Right lobe of liver (tissue), 6 donors: Measurements from ENCODE around the gene DIAPH1. TPM values are rescaled to one million over a fixed set of nuclear protein-coding genes. Genes with fewer than 3 reads are reported as not detected.

Source experiments
- ATAC-seq, 4 donors: fragments of 200-7000 bp; cut with Tn5 transposase; one replicate each; pipeline ENCODE4 v1.9.1; 2020; ENCODE audit warnings: mild to moderate bottlenecking in 4 of 4, moderate library complexity in 4 of 4
- DNase-seq, 3 donors: peaks; one replicate each; pipeline ENCODE4 v3.0.0-alpha.2; 2020
- H3K27ac ChIP-seq, 3 donors: fragments of 200-600 bp; one replicate each; pipeline ENCODE4 v1.8.0; 2022
- H3K27me3 ChIP-seq, 2 donors: fragments of 200-600 bp; one replicate each; pipeline ENCODE4 v1.8.0; 2022
- H3K36me3 ChIP-seq, 4 donors: fragments of 200-600 bp; sonication (generic) in 1 of 4; one replicate each; pipeline versions ENCODE4 v1.5.1 to v1.8.0; 2017 to 2022; ENCODE audit warnings: control low read depth in 1 of 4
- H3K4me1 ChIP-seq, 4 donors: fragments of 200-600 bp; sonication (generic) in 1 of 4; one replicate each; pipeline versions ENCODE4 v1.5.1 to v1.8.0; 2017 to 2022; ENCODE audit warnings: control low read depth in 1 of 4
- H3K4me3 ChIP-seq, 3 donors: fragments of 200-600 bp; one replicate each; pipeline ENCODE4 v1.8.0; 2022
- H3K9me3 ChIP-seq, 4 donors: fragments of 200-600 bp; sonication (generic) in 1 of 4; one replicate each; pipeline versions ENCODE4 v1.5.1 to v1.8.0; 2017 to 2022; ENCODE audit warnings: control low read depth in 1 of 4
- POLR2A ChIP-seq: fragments of 450-650 bp; IDR thresholded peaks from one replicate; pipeline ENCODE4 v1.6.1; 2017; ENCODE audit warnings: antibody characterized with exemption, mild to moderate bottlenecking
- WGBS: methylation state at CpG from one replicate; pipeline ENCODE4 v1.1.6; 2018; ENCODE audit warnings: low coverage, low lambda C conversion rate; ENCODE audit not compliant: insufficient coverage; ENCODE audit errors: missing lambda C conversion rate; 5-methylcytosine and 5-hydroxymethylcytosine counted together
- intact Hi-C, 2 donors: fragments of 100-400 bp; cut with DNase I; formaldehyde crosslinking; loops; one replicate each; pipeline versions ENCODE4 v1.11.2 to v1.14.1; 2022
- total RNA-seq, 6 experiments: library from RNA; depleted of rRNA in 2 of 6; stranded (reverse); fragments of >200 nt in 2 of 6; fragmentation: NEBNext Ultra II Directional in 3 of 6; extraction: Animal tissue kit (Norgen Biotek cat#: 25700) in 3 of 6; gene quantifications; one replicate each; pipeline versions ENCODE4 v1.1.0 to v1.2.4, GENCODE V29; 2016 to 2023
- TF ChIP-seq, protein P1 (sequence below), 4 donors: fragments of 200-600 bp in 3 of 4; fragments of 450-650 bp in 1 of 4; IDR thresholded peaks; one replicate each; pipeline versions ENCODE4 v1.5.1 to v1.8.0; 2016 to 2022; ENCODE audit warnings: antibody characterized with exemption in 4 of 4, mild to moderate bottlenecking in 2 of 4
- donor health status: DM: no; HTN: yes; CAD: no.
- donor health status: DM: no; HTN: no; CAD: no.
- donor health status: DM: no; HTN: no; CAD: no.
- donor health status: DM: no; HTN: yes; CAD: no.
- donor health status: DM: no; HTN: yes; CAD: no.

The DIAPH1 gene
- total RNA-seq, 6 experiments from 2014 or later, result 93.7 to 114 (median 107) TPM

DNA sequence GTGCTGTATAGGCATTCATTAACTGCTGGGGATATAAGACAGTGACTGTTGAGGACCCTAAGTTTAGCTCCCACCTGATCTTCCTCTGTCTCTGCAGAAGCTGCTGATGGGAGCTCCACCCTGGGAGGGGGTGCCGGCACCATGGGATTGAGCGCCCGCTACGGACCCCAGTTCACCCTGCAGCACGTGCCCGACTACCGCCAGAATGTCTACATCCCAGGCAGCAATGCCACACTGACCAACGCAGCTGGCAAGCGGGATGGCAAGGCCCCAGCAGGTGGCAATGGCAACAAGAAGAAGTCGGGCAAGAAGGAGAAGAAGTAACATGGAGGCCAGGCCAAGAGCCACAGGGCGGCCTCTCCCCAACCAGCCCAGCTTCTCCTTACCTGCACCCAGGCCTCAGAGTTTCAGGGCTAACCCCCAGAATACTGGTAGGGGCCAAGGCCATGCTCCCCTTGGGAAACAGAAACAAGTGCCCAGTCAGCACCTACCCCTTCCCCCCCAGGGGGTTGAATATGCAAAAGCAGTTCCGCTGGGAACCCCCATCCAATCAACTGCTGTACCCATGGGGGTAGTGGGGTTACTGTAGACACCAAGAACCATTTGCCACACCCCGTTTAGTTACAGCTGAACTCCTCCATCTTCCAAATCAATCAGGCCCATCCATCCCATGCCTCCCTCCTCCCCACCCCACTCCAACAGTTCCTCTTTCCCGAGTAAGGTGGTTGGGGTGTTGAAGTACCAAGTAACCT, 107.8 kb downstream of the DIAPH1 start:
- intact Hi-C loops, result no loop called here
- Histone ChIP-seq H3K36me3 (peaks cover 0 to 3% (median 0%) of the 10 kb centered on the region in 4 donors), H3K27ac (no peak overlapping the region), H3K27me3 (no peaks in the 10 kb centered on the region), H3K4me3 (no peak overlapping the region), H3K4me1 (peaks cover 0 to 11% (median 0%) of the 10 kb centered on the region in 4 donors), H3K9me3 (no peaks in the 10 kb centered on the region)
- ATAC-seq, result no peak
- TF ChIP-seq POLR2A, result no peak
- TF ChIP-seq, protein P1, sequence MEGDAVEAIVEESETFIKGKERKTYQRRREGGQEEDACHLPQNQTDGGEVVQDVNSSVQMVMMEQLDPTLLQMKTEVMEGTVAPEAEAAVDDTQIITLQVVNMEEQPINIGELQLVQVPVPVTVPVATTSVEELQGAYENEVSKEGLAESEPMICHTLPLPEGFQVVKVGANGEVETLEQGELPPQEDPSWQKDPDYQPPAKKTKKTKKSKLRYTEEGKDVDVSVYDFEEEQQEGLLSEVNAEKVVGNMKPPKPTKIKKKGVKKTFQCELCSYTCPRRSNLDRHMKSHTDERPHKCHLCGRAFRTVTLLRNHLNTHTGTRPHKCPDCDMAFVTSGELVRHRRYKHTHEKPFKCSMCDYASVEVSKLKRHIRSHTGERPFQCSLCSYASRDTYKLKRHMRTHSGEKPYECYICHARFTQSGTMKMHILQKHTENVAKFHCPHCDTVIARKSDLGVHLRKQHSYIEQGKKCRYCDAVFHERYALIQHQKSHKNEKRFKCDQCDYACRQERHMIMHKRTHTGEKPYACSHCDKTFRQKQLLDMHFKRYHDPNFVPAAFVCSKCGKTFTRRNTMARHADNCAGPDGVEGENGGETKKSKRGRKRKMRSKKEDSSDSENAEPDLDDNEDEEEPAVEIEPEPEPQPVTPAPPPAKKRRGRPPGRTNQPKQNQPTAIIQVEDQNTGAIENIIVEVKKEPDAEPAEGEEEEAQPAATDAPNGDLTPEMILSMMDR (IDR thresholded peaks at IDR 0.05), result no peak
- DNase-seq, result no peak
- WGBS, result 95% methylated on average over 9 of the region's 14 CpGs

DNA sequence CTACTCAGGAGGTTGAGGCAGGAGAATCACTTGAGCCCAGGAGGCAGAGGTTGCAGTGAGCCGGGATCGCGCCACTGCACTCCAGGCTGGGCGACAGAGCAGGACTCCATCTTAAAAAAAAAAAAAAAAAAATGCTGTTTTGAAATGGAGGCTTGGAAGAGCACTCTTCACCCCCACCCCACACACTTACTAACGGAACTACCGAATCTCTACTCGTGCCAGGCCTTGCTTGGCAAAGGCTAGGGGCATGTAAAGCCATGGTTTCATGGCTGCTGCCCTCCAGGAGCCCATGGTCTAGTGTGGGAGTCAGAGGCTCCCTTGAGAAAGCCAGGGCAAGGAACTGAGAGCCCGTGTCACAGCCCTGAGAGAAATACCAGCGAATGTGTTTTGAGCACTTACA, 108.6 kb downstream of the DIAPH1 start:
- no peak for DNase-seq
- no peaks in the 10 kb centered on the region for H3K27me3 ChIP-seq
- intact Hi-C loops, result no loop called here
- ATAC-seq, result no peak
- WGBS, result 76% methylated on average over 5 of the region's 9 CpGs
- no peak overlapping the region for H3K27ac ChIP-seq
- TF ChIP-seq, protein P1 (IDR thresholded peaks at IDR 0.05), result no peak
- TF ChIP-seq POLR2A, result no peak
- no peaks in the 10 kb centered on the region for H3K36me3 ChIP-seq
- H3K4me1 ChIP-seq, result peaks cover 0 to 11% (median 0%) of the 10 kb centered on the region in 4 donors
- H3K4me3 ChIP-seq, result no peak overlapping the region
- no peaks in the 10 kb centered on the region for H3K9me3 ChIP-seq

DNA sequence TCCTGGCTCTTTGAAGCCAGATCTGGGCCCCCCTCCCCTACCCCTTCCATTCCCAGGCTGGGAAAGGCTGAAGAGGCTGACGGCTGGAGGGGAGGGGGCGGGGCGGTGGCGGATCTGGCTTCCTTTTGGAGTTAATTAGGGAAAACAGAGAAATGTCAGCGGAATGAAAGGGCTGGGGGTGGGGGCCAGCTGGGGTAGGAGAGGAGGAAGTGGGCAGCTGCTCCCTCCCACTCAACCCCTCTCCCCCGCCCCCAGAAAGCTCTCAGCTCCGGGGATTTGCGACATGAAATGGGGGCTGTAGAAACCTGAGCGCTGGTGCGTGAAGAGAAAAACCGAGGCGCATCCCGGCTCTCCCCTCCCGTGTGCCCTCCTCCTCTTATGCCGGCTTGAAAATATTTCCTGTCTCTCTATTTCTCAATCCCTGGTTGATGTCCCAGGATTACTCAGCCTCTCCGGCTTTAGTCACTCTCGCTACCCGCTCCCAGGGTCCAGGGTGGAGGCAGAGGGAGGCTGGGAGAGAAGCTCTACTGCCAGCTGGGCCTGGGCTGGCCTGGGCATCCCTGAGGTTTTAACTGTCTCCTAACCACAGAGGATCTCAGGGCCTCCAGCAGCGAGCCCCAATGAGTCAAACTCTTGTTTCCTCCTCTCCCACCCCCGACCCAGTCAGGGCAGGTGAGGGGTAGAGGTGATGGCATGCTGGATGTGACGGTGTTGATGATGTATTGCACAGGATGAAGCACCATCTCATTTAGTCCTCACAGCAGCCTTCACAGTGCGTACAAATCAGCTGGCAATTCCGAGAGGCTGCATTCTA, 109.8 kb downstream of the DIAPH1 start:
- ATAC-seq (peak in 1 of 4 donors; percentile 29), DNase-seq (no peak)
- peak overlapping the region; percentile 10 to 68 (median 47) for H3K27ac ChIP-seq

DNA sequence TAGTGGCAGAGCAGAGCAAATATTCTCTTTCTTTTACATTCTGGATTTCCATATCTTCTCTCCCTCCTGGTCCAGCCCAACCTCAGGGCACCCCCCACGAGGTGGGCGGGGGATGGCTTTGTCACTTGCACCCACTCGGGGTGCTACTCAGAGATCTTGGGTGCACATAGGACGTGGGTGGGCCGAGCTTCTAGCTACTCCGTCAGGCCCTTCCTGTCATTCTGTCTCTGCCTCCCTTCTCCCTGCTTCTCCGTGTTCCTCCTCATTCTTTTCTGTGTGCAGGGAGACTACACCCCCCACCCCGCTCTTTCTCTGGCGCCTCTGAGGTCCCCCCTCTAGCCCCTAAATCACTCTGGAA, 110.4 kb downstream of the DIAPH1 start:
- no peaks in the 10 kb centered on the region for H3K27me3 ChIP-seq
- intact Hi-C loops, result no loop called here
- TF ChIP-seq POLR2A, result no peak
- TF ChIP-seq, protein P1 (IDR thresholded peaks at IDR 0.05), result no peak
- no peaks in the 10 kb centered on the region for H3K9me3 ChIP-seq
- DNase-seq, result no peak
- WGBS, result 34% methylated on average over 7 of the region's 9 CpGs
- peak in 1 of 4 donors; percentile 3 for ATAC-seq
- H3K4me3 ChIP-seq, result no peak overlapping the region
- no peaks in the 10 kb centered on the region for H3K36me3 ChIP-seq
- peak overlapping the region in 2 of 3 donors; percentile 47 to 68 for H3K27ac ChIP-seq
- peaks cover 0 to 10% (median 0%) of the 10 kb centered on the region in 4 donors for H3K4me1 ChIP-seq

More for the DNA sequence above, 109.8 kb downstream of the DIAPH1 start:
- Histone ChIP-seq H3K27me3 (no peaks in the 10 kb centered on the region), H3K9me3 (no peaks in the 10 kb centered on the region), H3K4me1 (peaks cover 0 to 11% (median 0%) of the 10 kb centered on the region in 4 donors), H3K36me3 (no peaks in the 10 kb centered on the region), H3K4me3 (no peak overlapping the region)
- whole genome bisulfite sequencing, result 83% methylated on average over 2 of the region's 23 CpGs
- TF ChIP-seq, protein P1 (IDR thresholded peaks at IDR 0.05), result no peak
- TF ChIP-seq POLR2A, result no peak
- intact Hi-C loops, result no loop called here
